RCC 7860 (cell line): ENCODE measurements around the gene SPTLC3.

Source experiments
- DNase-seq: peaks from one replicate; pipeline ENCODE4 v3.0.0-alpha.2; 2015; ENCODE audit warnings: low spot score
- FAIRE-seq: peaks from 2 replicates; lab custom pipeline; 2012; peaks lifted over from hg19 to GRCh38; lab: Jason Lieb, UNC

The SPTLC3 gene

DNA sequence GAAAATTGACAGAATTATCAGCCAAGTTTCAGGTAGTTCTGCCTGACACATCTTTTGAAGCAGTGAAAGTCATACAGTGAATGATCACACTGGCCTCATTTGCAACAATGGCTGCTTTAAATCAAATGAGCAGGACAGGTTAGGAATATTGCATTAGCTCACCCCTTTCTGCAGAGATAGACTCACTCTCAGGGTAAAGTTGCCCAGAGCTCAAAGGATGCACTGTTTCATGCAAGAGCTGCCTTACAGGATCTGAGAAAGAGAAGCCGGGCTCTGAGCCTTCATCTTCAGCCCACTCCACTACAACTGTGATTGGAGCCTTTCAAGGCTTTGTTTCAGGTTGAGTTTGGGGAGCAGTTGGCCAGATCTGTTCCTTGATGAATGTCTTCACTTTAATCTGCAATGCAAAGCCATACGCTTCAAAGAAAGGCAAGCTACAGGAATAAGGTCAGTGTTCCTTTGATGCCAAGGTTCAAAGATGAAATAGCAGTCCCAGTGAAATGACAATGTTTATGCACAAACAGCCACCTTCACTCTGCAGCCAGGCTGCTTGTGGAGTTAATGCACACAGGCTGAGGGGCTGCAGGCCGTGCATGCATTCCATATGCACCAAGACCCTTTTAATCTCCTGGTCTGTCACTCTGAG is 121.4 kb downstream of the SPTLC3 start:
- no peak for FAIRE-seq
- no peak for DNase-seq

DNA sequence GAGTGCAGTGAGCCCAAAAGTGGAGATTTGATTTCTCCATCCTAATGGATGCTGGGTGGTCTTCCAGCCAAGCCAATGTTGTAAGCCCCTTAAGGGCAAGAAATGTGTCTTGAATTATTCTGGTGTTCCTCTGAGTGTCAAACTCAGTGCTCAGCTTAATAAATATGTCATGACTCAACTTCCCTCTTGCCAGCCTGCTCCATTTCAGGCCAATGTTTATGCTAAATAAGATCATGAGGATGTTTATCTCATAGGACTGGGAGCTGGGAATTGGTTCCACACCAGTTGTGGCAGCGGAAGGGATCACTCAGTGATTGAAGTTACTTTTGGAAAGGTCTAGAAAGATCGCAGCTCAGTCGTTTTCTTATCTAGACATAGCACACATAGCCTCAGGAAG is 121.9 kb downstream of the SPTLC3 start:
- FAIRE-seq (no peak), DNase-seq (no peak)

DNA sequence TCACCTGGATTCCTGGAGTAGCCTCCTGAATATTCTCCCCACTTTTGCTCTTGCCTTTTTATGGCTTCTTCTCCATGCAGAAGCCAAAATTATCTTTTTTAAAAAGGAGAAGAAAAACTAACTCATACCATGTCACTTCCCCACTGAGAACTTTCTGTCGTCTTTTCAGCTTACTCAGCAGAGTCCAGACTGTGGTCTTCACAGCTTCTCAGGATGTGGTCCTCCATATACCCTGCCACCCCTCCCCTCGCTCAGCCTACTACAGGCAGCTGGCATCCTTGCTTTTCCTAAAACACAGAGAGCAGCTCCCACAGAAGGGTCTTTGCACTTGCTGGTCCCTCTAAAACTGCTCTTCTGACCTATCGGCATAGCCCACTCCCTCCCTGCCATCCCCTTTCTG is 122.9 kb downstream of the SPTLC3 start:
- no peak for DNase-seq
- no peak for FAIRE-seq

DNA sequence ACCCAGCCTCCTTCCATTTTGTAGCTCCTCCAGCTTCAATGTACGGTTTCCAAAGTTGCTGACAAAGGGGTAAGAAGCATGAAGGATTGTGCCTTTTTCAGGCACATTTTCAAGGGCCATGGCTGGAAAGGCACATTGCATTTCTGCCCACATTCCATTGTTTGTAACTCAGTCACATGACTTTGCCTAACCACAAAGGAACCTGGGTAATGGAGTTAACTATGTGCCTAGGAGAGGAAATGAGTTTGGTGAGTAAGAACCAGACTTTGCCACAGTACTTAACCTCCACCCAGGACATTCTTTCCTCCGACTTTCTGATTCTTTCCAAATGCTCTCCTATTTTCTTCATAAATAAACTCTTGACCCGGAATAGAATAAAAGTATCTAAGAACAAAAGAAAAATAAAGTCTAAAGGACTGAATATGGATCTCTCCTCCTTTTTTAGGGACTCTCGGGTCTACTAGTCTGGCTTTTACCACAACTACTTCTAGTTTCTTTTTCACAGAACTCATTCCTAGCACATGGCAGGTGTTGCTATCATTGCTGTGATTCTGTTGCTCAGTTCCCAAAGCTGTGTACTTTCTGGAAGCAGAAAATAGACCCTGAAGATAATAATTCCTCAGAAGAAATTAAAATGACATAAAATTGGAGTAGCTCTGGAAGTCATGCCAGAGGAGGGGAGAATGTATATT is 130.8 kb downstream of the SPTLC3 start:
- FAIRE-seq (no peak), DNase-seq (no peak)

DNA sequence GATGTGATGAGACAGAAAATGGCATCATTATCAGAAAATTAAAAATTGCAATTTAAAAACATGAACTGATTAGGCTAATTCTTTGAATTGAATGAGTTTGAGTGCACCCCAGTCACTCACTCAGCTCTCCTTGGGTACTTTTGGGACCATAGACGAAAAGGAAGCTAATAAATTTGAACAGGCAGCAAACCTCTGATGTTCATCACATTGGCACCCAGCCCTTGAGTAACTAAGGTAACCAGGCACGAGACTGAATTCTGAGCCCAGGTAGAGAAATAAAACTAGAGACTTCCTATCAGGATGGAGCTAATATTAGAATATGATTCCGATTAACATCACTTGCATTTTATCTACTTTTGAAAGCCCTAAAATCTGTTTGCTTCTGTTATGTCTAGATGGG is 131.4 kb downstream of the SPTLC3 start:
- FAIRE-seq = no peak
- no peak for DNase-seq

DNA sequence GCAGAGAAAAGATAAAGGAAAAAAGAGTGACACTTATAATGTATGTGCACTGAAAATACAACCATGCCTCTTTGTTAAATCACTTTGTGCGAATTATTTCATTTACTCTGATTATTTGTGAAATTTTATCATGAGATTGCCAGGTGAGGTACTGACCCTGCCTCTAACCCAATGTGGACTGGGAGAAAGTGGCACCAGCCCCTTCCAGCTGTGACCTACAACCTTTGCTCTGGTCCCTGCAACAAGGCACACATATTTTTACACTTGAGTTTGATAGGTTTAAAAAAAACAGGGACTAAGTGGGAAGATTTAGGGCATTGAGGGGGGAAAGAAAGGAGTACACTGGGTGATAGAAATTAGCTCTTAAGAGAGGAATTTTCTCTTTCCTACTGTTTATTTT is 132.0 kb downstream of the SPTLC3 start:
- no peak for FAIRE-seq

DNA sequence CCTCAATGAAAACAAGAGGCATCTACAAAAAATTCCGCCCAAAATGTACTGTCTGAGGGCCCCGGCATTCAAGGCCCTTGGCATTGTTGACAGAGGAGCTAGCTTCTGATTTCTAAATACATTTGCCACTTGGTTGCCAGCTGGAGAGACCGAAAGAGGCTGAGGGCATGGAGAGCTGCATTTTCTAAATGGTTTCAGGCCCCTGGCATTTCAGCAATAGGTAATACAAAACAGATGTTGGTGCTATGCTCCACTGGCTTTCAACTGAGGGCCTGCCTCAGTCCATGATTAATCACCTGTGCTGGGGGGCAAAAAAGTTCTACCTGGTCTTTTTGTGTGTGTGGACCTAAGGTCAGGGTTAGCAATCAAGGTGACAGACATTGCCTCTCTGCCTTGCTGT is 132.8 kb downstream of the SPTLC3 start:
- no peak for DNase-seq

More for the DNA sequence above, 132.0 kb downstream of the SPTLC3 start:
- no peak for DNase-seq

DNA sequence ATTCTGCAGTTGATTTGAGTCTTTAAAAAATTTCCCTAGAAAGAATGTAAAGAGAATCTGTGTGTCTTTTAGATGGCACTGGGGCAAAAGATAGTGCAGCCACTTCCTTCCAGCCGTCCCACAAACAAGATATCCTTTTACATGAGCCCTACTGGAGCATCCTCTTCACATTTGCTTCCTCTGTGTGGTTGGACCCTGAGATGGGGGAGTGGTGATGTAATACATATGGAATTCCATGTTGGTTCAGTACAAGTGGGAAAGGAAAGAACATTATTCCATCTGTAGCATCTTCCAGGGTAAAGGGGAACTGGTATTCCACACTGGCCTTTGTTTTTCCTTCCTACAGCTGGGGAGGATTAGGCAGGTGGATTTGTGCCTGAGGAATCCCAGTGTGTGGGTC is 133.4 kb downstream of the SPTLC3 start:
- FAIRE-seq (no peak), DNase-seq (no peak)

More for the DNA sequence above, 132.8 kb downstream of the SPTLC3 start:
- FAIRE-seq = no peak

DNA sequence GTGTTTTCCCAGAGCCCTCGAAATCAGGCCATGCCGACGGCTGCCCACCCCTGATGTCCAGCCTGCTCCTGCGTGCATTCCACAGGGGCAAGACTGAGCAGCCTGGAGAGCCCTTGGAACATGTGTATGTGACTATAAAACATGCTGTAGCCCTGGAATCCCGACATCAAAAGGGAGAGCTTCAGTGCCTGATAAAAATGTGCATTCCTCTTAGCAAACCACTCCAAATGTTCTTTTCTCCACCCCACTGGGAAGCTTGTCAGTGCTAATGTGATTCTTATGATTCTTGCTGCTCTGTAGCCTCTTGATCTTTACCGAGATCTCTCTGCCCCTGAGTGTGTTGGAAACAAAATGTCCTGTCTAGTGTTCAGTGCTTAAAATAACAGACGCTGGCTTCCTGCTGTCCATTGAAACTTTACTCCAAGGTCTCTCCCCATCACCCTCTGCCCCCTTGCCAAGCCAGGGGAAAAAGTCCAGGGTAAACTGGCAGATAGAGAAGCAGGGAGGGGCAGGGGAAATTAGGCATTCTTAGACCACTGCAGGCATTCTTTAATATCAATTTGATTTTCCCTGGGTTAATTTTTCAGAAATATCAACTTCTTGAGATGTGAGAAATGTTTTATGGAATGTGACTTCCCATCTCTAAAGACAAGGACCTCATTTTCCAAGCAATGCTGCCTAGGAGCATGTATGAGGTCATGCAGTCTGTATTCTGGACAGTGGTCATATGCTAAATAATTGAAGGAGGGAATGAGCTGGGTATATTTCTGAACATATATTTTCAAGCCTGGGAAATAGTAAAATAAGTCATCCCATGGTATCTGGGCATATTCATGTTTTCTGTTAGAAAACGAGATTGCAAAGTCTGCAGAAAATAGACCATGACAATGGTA is 138.5 kb downstream of the SPTLC3 start:
- DNase-seq = no peak
- FAIRE-seq = no peak

DNA sequence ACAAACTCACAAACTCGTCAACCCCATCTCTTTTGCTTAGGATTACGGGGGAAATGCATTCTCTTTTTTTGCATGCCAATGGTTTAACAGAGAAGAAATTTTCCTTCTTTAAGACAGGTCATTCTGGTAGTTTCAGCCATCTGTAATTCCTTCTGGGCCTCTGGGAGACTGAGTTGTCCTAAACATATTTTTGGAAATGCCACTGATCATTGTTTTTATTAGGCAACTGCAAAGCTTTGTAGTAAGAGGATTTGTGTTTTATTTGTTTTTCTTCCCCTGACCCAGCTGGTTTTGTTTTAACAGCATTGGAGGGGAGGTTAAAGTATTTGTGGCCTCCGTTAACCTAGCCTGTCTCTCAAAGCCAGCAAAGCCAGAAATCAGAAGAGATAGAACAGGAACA is 139.2 kb downstream of the SPTLC3 start:
- no peak for DNase-seq
- FAIRE-seq = no peak

DNA sequence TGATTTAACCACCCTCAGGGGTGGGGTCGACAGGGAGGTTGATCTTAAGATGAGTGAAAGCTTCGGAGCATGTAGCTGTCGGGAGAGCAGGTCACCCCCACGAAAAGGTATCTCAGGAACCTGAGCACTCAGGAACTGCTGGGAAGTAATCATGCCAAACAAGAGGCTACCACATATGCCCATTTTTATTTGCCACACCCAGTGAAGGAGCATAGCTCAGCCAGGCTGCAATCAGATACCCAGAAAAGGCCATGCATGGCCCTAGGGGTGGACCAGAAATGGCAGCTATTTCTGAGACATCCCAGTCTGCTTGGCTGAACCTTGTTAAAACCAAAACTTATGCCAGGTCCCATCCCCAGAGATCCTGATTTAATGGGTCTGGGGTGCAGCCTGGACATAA is 139.6 kb downstream of the SPTLC3 start:
- DNase-seq = no peak
- no peak for FAIRE-seq

DNA sequence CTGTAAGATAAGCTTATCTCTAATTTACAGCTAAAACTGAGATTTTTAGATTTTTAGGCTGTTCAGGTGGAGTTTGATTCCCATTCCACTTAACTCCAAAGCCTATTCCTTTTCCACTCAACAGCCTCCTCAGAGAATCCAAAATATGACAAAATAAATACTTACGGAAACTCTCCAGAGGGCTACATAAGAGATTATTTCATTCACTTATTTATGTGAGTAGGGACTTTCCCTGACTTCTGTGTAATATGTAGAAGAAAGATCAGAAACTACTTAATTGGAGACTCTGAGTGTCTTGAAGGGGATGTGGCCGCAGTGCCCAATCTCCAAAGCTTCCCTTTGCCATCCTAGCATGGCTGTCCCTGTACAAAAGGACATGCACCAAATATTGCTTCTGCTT is 140.2 kb downstream of the SPTLC3 start:
- no peak for FAIRE-seq
- no peak for DNase-seq

DNA sequence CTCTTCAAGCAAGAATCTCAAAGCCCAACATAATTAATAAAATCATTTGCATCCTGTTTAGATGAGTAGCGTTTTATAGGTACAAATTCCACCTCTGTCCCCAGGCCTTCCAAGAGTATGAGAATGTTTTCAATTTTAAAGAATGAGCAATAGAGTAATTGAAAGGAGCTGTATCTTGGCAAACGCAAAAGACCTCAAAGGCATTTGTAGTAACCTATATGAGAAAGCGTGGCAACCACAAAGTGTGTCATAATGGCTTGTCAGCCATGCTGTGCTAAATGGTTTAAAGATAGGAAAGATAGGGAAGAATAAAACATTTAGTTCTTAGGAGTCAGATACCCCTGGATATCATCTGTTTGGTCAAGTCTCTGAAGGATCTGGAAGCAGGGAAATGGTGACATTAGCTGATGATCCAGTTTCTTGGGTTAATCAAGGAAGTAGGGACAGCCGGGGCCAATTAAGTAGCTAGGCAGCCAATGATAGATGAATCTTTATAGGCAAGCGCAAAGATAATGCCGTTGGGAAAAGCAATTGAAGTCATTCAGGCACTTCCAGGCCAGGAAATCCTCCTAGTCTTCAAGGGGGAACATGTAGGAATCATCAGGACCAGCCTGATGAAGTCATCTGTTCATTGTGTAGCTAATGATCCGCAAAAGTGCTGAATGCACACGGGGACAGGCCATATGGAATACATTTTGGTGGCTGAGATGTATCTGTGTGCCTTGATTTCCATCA is 140.8 kb downstream of the SPTLC3 start:
- DNase-seq = no peak
- FAIRE-seq = no peak

DNA sequence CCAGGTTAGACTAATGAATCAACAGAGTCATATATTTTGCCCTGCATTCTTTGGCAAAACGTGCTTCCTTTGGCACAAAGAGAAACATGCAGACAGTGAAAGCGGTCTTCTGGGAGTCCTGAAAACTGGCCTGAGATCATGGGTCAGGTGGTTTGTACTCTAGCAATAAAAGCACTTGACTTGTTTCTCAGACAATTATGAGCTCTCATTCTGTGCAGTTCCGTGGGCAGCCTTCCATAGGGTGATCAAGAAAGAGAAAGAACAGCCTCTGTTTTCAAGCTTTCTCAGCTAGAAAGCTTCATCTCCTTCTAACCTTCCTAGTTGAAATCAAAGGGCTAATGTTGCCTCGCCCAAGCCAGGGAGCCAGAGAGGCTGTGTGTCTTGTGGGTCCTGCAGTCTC is 149.6 kb downstream of the SPTLC3 start:
- no peak for FAIRE-seq
- no peak for DNase-seq

DNA sequence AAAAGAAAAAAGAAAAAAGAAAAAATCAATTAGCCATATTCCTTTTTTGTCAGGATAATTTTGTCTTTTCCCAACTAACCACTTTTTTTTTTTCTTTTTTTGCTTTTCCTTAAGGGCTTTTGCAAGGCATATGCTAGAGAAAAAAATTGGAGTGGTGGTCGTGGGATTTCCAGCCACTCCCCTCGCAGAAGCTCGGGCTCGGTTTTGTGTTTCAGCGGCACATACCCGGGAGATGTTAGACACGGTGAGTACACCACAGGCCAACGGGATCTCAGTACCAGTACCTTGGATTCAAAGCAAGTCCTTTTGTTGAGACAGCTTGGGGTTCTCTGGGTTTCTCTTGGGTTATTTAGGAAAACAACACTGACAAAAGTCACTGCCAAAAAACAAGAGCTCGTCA is 151.1 kb downstream of the SPTLC3 start:
- FAIRE-seq (no peak), DNase-seq (no peak)

DNA sequence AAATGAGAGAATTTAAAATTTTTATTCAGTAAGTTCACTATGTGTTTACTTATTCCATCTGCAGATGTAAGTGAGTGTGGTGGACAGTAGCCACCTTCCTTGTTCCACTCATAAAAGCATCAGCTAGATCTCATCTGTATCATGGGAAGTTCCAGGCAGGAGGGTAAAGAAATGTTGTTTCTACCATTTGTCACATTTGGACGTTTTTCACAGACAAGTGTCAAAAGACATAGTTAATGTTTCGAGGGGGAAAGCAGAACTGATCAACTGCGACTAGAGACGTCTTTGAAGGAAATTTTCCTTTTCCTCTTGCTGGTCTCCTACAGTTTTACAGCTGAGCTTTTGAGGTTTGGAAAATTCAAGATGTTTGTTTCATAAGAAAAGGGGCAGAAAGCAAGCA is 156.4 kb downstream of the SPTLC3 start:
- FAIRE-seq (no peak), DNase-seq (no peak)

DNA sequence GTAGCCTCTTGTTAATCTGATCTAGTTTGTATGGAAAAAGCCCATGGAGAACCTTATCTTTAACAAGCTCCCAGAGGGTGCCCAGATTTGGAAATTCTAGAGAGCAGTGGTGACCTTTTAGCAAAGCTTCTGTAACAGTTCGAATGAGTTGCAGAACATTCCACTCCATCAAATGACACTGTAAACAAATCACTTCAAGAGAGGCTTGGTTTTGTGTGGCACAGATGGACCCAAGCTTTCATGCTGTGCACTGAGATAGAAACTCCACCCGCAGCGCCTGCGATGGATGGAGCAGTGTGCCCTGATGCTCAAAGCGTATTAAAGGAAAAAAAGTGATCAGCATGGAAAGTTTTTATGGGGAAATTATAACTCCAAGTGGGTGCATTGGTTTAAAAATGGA is 157.2 kb downstream of the SPTLC3 start:
- FAIRE-seq (no peak), DNase-seq (no peak)

DNA sequence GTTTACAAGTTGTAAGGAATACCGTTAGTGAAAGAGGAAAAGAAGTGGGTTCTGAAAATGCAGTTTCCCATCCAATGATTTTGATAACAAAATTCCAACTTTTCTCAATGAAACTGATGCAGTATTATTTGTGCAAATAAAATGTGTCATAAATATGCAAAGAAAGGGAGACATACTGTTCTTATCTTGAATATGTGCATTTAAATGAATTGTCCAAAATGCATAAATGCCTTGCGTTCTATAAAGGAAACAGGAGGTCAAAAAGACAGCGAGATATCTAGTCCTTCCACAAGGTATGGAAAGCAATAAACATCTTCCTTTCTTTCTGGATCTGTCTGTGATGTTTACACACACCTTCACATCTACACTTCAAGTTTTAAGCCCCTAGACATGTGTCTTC is 157.7 kb downstream of the SPTLC3 start:
- FAIRE-seq = no peak
- no peak for DNase-seq

DNA sequence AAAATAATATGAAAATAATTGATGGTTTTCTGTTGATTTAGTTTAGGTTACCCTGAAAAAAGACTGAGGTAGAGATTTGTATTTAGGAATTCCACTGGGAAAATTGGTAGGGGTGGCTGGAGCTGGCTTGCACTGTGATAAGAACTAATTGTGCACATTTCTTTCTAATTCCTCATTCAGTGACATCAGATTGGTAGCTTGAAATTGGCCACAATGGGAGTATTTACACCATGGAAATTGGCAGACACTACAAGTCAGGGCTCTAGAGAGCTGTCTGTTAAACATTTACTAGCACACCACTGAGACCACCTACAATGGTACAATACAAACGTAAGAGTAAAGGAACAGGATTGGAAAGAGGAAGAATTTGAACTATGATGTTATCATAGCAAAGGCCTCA is 160.3 kb downstream of the SPTLC3 start:
- FAIRE-seq = no peak
- DNase-seq = no peak

DNA sequence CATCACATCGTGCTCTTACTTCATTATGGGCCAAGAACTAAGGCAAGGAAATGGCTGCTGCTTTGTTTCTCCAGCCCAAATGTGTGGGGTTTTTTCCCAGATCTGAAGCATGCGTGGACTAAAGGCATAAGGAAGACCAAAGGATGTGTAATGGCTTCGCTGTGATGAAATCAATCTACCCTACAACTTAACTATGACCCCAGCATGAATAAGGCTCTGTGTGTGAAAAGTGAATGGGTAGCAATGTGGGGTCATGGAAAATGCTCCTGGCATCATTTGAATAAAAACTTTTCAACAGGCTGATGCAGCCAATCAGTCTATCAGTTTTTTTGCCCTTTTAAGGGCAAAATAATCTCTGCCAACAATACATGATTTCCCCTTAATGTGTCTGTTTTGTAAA is 162.0 kb downstream of the SPTLC3 start:
- FAIRE-seq = no peak

DNA sequence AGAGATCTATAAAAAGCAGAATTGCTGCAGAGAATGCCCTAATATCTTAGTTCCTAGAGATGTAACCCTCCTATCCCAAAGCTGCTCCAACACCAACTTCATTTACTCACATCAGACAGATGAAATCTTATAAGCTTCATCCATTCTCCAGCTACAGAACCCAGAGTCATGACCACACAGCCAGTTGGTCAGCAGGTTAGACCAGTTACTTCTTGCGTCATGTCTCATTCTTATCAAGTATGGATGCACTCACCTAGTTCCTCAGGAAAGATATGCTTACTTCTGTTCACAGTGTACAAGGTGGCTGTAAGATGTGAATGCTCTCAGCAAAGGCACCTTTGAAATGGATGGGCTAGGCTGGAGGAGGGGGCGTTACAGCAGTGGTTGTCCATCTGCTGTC is 164.4 kb downstream of the SPTLC3 start:
- DNase-seq (no peak), FAIRE-seq (no peak)

More for the DNA sequence above, 162.0 kb downstream of the SPTLC3 start:
- no peak for DNase-seq
